H9 (cell line): Measurements from ENCODE around the gene KIF26B. TPM values are rescaled to one million over a fixed set of nuclear protein-coding genes. Genes with fewer than 3 reads are reported as not detected.

ENCODE experiments used
- DNase-seq: peaks from one replicate; pipeline ENCODE4 v3.0.0-alpha.2; 2017
- H2AFZ ChIP-seq: one replicate; pipeline ENCODE4 v1.6.1; 2013; ENCODE audit warnings: mild to moderate bottlenecking, low read length, control low read depth, moderate library complexity
- H2AK5ac ChIP-seq: 2 replicates; pipeline ENCODE4 v1.6.1; 2013; ENCODE audit warnings: low read length, control low read depth, mixed read lengths; ENCODE audit not compliant: insufficient read length
- H2BK120ac ChIP-seq: one replicate; pipeline ENCODE4 v1.6.1; 2013; ENCODE audit warnings: low read depth, mild to moderate bottlenecking, low read length, control low read depth, inconsistent platforms; ENCODE audit not compliant: poor library complexity, severe bottlenecking
- H2BK12ac ChIP-seq: 2 replicates; pipeline ENCODE4 v1.6.1; 2013; ENCODE audit warnings: low read length, control low read depth, mixed read lengths, low read depth; ENCODE audit not compliant: insufficient read length
- H2BK15ac ChIP-seq: 2 replicates; pipeline ENCODE4 v1.6.1; 2013; ENCODE audit warnings: low read depth, low read length, control low read depth
- H2BK20ac ChIP-seq: one replicate; pipeline ENCODE4 v1.6.1; 2013; ENCODE audit warnings: low read depth, mild to moderate bottlenecking, low read length, control low read depth, inconsistent platforms; ENCODE audit not compliant: poor library complexity, severe bottlenecking
- H2BK5ac ChIP-seq: 2 replicates; pipeline ENCODE4 v1.6.1; 2013; ENCODE audit warnings: low read length, control low read depth, mixed read lengths; ENCODE audit not compliant: insufficient read length
- H3K14ac ChIP-seq: 2 replicates; pipeline ENCODE4 v1.6.1; 2013; ENCODE audit warnings: low read length, control low read depth; ENCODE audit not compliant: insufficient read depth
- H3K18ac ChIP-seq: 2 replicates; pipeline ENCODE4 v1.6.1; 2013; ENCODE audit warnings: low read depth, mild to moderate bottlenecking, mixed read lengths, low read length, control low read depth; ENCODE audit not compliant: insufficient read length
- H3K23ac ChIP-seq: 2 replicates; pipeline ENCODE4 v1.6.1; 2013; ENCODE audit warnings: low read length, control low read depth, mixed read lengths, low read depth; ENCODE audit not compliant: insufficient read length
- H3K23me2 ChIP-seq: 2 replicates; pipeline ENCODE4 v1.6.1; 2013; ENCODE audit warnings: low read depth, mild to moderate bottlenecking, mixed read lengths, low read length, control low read depth; ENCODE audit not compliant: insufficient read length, poor library complexity, severe bottlenecking
- H3K27ac ChIP-seq: 2 replicates; pipeline ENCODE4 v1.5.1; 2013; ENCODE audit warnings: low read length, control low read depth, mixed read lengths, low read depth; ENCODE audit not compliant: insufficient read length
- H3K27me3 ChIP-seq: 2 replicates; pipeline ENCODE4 v1.6.1; 2013; ENCODE audit warnings: low read length, control low read depth, inconsistent platforms; ENCODE audit not compliant: insufficient read depth
- H3K4ac ChIP-seq: 2 replicates; pipeline ENCODE4 v1.6.1; 2013; ENCODE audit warnings: low read depth, mild to moderate bottlenecking, control low read depth, inconsistent platforms, low read length, moderate library complexity
- H3K4me1 ChIP-seq: 2 replicates; pipeline ENCODE4 v1.6.1; 2013; ENCODE audit warnings: low read length, control low read depth, inconsistent platforms; ENCODE audit not compliant: insufficient read depth
- H3K4me2 ChIP-seq: 2 replicates; pipeline ENCODE4 v1.6.1; 2013; ENCODE audit warnings: low read length, control low read depth, mixed read lengths; ENCODE audit not compliant: insufficient read length, insufficient read depth
- H3K56ac ChIP-seq: 2 replicates; pipeline ENCODE4 v1.6.1; 2013; ENCODE audit warnings: low read depth, mild to moderate bottlenecking, mixed read lengths, low read length, control low read depth; ENCODE audit not compliant: insufficient read length
- H3K79me1 ChIP-seq: 2 replicates; pipeline ENCODE4 v1.6.1; 2013; ENCODE audit warnings: low read depth, mild to moderate bottlenecking, moderate library complexity, low read length, control low read depth, inconsistent platforms; ENCODE audit not compliant: insufficient read depth, poor library complexity, severe bottlenecking
- H3K79me2 ChIP-seq: 2 replicates; pipeline ENCODE4 v1.6.1; 2013; ENCODE audit warnings: low read length, control low read depth, inconsistent platforms; ENCODE audit not compliant: insufficient read depth
- H3K9ac ChIP-seq: 2 replicates; pipeline ENCODE4 v1.6.1; 2013; ENCODE audit warnings: low read length, control low read depth, mixed read lengths; ENCODE audit not compliant: insufficient read length; ENCODE audit errors: extremely low read depth
- H3K9me3 ChIP-seq: one replicate; pipeline ENCODE4 v1.6.1; 2013; ENCODE audit warnings: low read depth, low read length, inconsistent platforms; ENCODE audit not compliant: control insufficient read depth
- H3T11ph ChIP-seq: one replicate; pipeline ENCODE4 v1.6.1; 2013; ENCODE audit warnings: mild to moderate bottlenecking, low read length, control low read depth, inconsistent platforms
- H4K20me1 ChIP-seq: one replicate; pipeline ENCODE4 v1.6.1; 2013; ENCODE audit not compliant: control insufficient read depth, insufficient read length, insufficient read depth
- H4K5ac ChIP-seq: 2 replicates; pipeline ENCODE4 v1.6.1; 2013; ENCODE audit warnings: low read depth, mild to moderate bottlenecking, mixed read lengths, low read length, control low read depth; ENCODE audit not compliant: insufficient read length
- H4K8ac ChIP-seq: replicated peaks from 2 replicates; pipeline ENCODE4 v1.6.1; 2013; ENCODE audit warnings: low read length, control low read depth, mixed read lengths, low read depth; ENCODE audit not compliant: insufficient read length
- H4K91ac ChIP-seq: 2 replicates; pipeline ENCODE4 v1.6.1; 2013; ENCODE audit warnings: low read depth, mild to moderate bottlenecking, moderate library complexity, mixed read lengths, low read length, control low read depth; ENCODE audit not compliant: insufficient read length
- H3K27ac Mint-ChIP-seq, 3 experiments: 2 replicates in 2 of 3; 3 replicates in 1 of 3; pipeline ENCODE4 v1.8.0; 2020 to 2021; ENCODE audit warnings: mixed read lengths in 3 of 3, mild to moderate bottlenecking in 1 of 3, moderate library complexity in 1 of 3
- H3K27me3 Mint-ChIP-seq: 2 replicates; pipeline ENCODE4 v1.8.0; 2021; ENCODE audit warnings: low read depth, mild to moderate bottlenecking, moderate library complexity, mixed read lengths
- H3K36me3 Mint-ChIP-seq, 3 experiments: 2 replicates in 2 of 3; 3 replicates in 1 of 3; pipeline ENCODE4 v1.8.0; 2020 to 2021; ENCODE audit warnings: low read depth in 3 of 3, mixed read lengths in 3 of 3; ENCODE audit not compliant: insufficient read depth in 1 of 3
- H3K4me1 Mint-ChIP-seq, 2 experiments: 2 replicates each; pipeline ENCODE4 v1.8.0; 2020; ENCODE audit warnings: mixed read lengths in 2 of 2
- H3K4me3 Mint-ChIP-seq, 2 experiments: 2 replicates in 1 of 2; 3 replicates in 1 of 2; pipeline ENCODE4 v1.8.0; 2020 to 2021; ENCODE audit warnings: mild to moderate bottlenecking in 2 of 2, mixed read lengths in 2 of 2, moderate library complexity in 1 of 2
- H3K9me3 Mint-ChIP-seq, 2 experiments: 2 replicates in 1 of 2; 3 replicates in 1 of 2; pipeline ENCODE4 v1.8.0; 2020; ENCODE audit warnings: mild to moderate bottlenecking in 2 of 2, mixed read lengths in 2 of 2, moderate library complexity in 1 of 2
- WGBS: extraction: QIAGEN DNeasy Blood & Tissue Kit; methylation state at CpG from one replicate; pipeline ENCODE4 v1.1.7; 2013; ENCODE audit warnings: missing lambda C conversion rate, low lambda C conversion rate, mixed read lengths; ENCODE audit not compliant: insufficient read length; ENCODE audit errors: extremely low coverage; 5-methylcytosine and 5-hydroxymethylcytosine counted together
- total RNA-seq: library from RNA; stranded (reverse); gene quantifications from 2 replicates; pipeline ENCODE4 v1.2.1, GENCODE V29; 2021
- TF ChIP-seq, protein P1 (sequence below): fragments of 200-600 bp; sonication (generic); conservative IDR thresholded peaks from 3 replicates; pipeline ENCODE4 v1.8.0; 2021; ENCODE audit warnings: antibody characterized with exemption, mild to moderate bottlenecking

KIF26B gene
- total RNA-seq, 1 experiment from 2014 or later: 0.13 TPM

DNA sequence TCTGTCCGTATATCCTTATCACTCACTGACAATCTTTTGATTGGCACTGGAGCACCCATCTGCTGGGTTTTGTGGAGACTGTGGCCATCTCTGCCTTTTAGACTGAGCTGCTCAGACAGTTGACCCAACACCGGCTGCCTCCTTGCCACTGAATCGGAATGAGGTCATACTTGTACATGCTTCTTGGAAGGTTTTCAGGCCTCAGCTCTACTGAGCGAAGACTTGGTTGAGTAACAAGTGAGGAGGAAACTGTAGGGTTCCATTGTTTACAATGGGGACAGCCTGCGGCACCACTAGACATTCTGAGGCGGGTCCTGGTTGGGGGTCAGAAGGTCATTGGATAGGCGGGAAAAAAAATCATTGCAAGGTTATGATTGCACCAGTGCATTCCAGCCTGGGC, 320.3 kb downstream of the KIF26B start:
- no peak overlapping the region for H3K9ac ChIP-seq
- H3K9me3 ChIP-seq: no peaks in the 10 kb centered on the region
- no peaks in the 10 kb centered on the region for H3K4me1 Mint-ChIP-seq
- no peak overlapping the region for H2BK15ac ChIP-seq
- no peaks in the 10 kb centered on the region for H3K4me1 ChIP-seq
- H2AFZ ChIP-seq: no peak overlapping the region
- H3K79me2 ChIP-seq: no peaks in the 10 kb centered on the region
- no peak overlapping the region for H2BK120ac ChIP-seq
- no peak overlapping the region for H2BK5ac ChIP-seq
- no peaks in the 10 kb centered on the region for H3K27me3 ChIP-seq
- no peak overlapping the region for H2AK5ac ChIP-seq
- no peaks in the 10 kb centered on the region for H3K79me1 ChIP-seq
- no peaks in the 10 kb centered on the region for H4K20me1 ChIP-seq
- no peak overlapping the region for H2BK20ac ChIP-seq
- no peaks in the 10 kb centered on the region; a peak in 2 of 5 replicates for H3K9me3 Mint-ChIP-seq
- no peak overlapping the region for H3K27ac Mint-ChIP-seq
- H2BK12ac ChIP-seq: no peak overlapping the region
- no peak overlapping the region for H3K23ac ChIP-seq
- H3K36me3 Mint-ChIP-seq: no peaks in the 10 kb centered on the region
- H4K5ac ChIP-seq: no peak overlapping the region
- H3K56ac ChIP-seq: no peak overlapping the region
- H3K4ac ChIP-seq: no peak overlapping the region
- H3K4me2 ChIP-seq: no peak overlapping the region
- no peak overlapping the region for H4K91ac ChIP-seq
- H3K27me3 Mint-ChIP-seq: no peaks in the 10 kb centered on the region; the same call in 1 of the 2 replicates
- no peak overlapping the region for H4K8ac ChIP-seq
- no peak overlapping the region for H3K14ac ChIP-seq
- no peak overlapping the region for H3K4me3 Mint-ChIP-seq
- DNase-seq: no peak
- no CpG with 5 or more reads among the region's 7 CpGs for WGBS
- no peak overlapping the region for H3T11ph ChIP-seq
- H3K27ac ChIP-seq: no peak overlapping the region
- no peak overlapping the region for H3K18ac ChIP-seq
- TF ChIP-seq, protein P1, sequence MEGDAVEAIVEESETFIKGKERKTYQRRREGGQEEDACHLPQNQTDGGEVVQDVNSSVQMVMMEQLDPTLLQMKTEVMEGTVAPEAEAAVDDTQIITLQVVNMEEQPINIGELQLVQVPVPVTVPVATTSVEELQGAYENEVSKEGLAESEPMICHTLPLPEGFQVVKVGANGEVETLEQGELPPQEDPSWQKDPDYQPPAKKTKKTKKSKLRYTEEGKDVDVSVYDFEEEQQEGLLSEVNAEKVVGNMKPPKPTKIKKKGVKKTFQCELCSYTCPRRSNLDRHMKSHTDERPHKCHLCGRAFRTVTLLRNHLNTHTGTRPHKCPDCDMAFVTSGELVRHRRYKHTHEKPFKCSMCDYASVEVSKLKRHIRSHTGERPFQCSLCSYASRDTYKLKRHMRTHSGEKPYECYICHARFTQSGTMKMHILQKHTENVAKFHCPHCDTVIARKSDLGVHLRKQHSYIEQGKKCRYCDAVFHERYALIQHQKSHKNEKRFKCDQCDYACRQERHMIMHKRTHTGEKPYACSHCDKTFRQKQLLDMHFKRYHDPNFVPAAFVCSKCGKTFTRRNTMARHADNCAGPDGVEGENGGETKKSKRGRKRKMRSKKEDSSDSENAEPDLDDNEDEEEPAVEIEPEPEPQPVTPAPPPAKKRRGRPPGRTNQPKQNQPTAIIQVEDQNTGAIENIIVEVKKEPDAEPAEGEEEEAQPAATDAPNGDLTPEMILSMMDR: no peak
- no peaks in the 10 kb centered on the region for H3K23me2 ChIP-seq
